NCI-H1105 (cell line): Measurements from ENCODE around the gene SRSF7.
"Not testable (repeated sequence)": the region's sequence is repeated elsewhere in the genome, so short reads cannot be mapped to it uniquely, and the experiment has no call there.

Source experiments
- DNase-seq: peaks from one replicate; lab custom pipeline; 2025; lab: John Stamatoyannopoulos, UW

The SRSF7 gene

DNA sequence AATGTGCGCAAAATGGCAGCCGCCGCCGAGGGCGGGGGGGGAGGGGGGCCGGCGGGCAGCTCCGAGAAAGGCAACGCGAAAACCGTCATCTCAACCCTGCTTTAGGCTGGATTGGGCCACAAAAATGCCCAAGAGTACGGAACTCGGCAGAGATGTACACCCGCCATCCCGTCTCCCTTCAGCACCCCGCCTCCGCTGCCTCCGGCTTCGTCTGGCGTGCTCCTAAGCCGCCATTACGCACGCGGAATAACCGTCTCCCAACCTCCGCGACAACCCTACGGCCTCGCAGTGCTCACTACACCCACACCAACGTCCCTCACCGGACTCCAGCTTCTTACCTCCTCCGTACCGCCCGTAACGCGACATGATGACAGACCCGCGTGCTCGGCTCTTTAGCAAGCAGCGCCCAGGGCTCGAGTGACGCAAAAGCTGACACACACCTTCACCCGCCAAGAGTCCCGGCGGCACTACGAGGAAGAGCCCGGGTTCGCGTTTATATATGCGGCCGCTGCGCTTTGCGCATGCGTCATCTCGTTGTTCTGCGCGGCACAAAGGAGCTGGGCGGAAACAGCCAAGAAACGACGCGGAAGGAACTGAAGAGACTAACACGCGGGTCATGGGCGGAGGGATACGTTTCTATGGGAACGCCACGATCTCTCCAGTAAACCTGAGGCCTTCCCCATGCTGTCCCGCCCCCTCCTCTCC is at the start of gene SRSF7:
Gene SRSF7, minus strand, starts transcription at position 471 of the 705 bp plus-strand sequence. Its CDS starts 105 bp downstream, at position 366.
- DNase-seq = peak; percentile 97

DNA sequence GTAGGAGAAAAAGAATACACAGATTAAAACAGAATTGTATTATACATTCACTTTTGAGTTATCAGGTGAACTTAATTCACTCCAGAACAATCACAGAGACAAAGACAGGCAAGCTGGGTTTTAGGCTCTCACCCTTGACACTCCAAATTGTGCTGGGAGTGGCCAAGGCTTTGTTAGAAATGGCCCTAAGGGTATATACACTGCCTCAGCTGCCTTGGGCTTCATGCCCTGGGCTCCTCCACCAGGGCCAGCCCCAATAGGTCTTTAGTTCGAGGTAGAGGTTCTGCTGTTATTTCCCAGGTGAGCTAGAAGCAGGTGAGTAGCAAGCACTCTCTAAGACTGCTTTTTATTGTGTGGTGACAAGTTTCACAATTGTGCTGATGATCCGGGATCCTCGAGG is 46.8 kb upstream of the SRSF7 start:
- no peak for DNase-seq

DNA sequence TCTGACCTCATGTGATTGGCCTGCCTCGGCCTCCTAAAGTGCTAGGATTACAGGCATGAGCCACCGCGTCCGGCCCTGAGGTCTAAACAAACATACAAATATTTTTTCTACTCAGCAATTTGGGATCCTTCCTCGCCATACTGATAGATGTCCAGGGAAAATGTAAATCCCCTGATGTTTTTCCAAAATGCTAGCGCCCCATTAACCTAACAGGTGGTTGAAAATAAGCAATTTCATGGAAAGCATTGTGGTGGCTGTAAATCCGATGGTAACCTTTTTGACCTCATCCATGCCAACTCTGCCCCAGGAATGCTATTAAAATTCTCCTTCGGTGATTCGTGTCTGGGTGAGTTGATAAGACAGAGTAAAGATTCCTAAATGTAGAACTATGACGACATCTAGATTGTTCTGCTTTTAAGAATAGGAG is 46.1 kb upstream of the SRSF7 start:
- DNase-seq = no peak

DNA sequence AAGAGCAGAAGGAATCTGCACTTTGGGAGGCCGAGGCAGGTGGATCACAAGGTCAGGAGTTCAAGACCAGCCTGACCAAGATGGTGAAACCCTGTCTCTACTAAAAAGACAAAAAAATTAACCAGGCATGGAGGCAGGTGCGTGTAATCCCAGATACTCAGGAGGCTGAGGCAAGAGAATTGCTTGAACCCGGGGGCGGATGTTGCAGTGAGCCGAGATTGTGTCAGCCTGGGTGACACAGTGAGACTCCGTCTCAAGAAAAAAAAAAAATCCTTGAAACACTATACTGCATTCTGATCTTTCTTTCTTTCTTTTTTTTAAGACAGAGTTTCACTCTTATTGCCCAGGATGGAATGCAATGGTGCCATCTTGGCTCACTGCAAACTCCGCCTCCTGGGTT is 43.9 kb upstream of the SRSF7 start:
- DNase-seq = not testable (repeated sequence)

DNA sequence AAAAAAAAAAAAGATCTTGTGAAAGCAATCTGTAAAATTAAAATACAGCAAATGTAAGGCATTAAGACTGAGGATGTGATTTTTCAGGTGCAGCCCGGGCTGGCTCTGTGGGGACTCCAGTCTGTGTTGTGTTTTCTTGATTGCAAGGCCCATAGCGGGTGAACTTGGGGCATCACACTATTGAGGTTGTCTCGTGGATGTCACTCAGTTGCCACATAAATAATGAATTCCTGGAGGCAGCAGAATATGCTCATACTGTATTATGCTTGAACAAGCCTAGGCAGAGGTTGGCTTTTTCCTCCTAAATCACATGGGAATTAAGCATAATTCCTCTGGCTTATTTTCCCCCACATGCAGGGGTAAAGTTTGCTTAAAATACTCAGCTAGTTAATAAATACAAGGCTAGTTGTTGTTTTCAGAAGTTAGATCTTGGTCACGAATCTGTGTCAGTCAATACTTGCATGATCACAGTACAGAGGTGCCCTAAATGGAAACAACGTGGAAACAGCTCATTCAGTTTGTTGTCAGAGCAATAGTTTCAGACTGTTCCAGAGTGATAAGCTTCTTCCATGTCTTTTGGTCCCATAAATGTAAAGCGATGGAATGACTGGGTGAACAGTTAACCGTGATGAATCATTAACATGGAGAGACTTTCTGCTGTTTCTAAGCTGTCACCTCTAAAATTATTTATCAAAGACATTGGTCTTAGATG is 43.2 kb upstream of the SRSF7 start:
- no peak for DNase-seq

DNA sequence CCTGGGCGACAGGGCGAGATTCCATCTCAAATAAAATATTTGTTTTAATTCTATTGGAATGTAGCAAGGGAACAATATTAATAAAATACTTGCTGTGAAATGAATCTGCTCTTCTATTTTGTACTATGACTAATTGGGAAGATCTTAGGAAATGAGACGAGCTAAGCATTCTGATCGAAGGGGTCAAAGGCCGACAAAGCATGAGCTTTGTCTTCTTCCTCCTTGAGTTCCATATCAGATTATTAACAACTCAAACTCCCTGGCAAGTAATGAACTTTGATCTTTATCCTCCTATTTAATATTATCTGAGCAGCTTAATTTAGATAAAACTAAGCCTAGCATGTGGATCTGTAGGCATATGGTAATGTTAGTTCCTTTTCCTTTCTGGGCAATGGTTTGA is 42.4 kb upstream of the SRSF7 start:
- no peak for DNase-seq

DNA sequence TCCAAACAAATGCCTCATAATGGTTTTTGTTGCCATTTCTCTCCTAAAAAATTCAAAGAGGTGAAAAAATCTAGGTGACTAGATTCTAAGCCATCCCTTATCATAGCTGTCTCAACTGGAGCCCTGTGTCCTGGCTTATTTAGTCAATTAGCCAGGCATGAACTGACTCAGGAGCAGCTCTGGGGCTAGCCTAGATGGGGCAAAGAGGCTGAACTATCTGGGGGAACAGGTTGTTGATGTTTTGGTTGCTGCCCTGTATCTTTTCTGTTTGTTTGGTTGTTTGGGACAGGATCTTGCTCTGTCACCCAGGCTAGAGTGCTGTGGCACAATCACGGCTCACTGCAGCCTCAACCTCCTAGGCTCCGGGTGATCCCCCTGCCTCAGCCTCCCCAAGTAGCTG is 41.6 kb upstream of the SRSF7 start:
- DNase-seq = no peak

DNA sequence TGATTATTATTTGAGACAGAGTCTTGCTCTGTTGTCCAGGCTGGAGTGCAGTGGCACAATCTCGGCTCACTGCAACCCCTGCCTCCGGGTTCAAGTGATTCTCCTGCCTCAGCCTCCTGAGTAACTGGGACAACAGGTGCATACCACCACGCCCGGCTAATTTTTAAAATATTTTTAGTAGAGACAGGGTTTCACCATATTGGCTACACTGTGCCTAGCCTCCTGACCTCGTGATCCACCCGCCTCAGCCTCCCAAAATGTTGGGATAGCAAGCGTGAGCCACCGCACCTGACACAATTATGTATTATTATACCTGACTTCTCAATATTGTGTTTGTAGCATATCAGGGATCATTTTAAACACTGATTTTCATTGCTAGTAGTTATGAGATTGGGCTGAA is 41.2 kb upstream of the SRSF7 start:
- DNase-seq = not testable (repeated sequence)

DNA sequence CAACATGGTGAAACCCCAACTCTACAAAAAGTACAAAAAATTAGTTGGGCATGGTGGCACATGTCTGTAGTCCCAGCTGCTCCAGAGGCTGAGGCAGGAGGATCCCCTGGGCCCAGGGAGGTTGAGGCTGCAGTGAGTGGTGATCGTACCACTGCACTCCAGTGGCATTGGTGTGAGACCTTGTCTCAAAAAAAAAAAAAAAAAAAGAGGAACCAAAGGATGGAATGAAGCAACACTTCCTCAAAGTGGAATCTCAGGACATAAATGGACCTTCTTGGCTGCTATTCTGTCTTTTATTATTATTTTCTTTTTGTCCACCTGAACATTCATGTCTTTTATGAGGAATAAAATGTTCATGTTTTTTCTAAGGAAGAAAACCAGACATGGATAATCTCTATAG is 40.6 kb upstream of the SRSF7 start:
- DNase-seq = no peak

DNA sequence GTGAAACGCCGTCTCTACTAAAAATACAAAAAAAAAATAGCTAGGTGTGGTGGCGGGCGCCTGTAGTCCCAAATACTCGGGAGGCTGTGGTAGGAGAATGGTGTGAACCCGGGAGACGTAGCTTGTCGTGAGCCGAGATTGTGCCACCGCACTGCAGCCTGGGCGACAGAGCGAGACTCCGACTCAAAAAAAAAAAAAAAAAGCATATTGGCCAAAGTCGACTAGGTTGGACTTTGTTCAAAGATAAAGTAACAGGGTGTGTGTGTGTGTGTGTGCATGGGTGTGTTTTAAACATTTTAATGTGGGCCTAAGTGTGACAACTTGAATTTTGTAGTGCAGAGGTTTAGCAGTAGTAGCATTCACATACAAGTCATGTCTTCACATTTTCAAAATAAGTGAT is 38.5 kb upstream of the SRSF7 start:
- no peak for DNase-seq

DNA sequence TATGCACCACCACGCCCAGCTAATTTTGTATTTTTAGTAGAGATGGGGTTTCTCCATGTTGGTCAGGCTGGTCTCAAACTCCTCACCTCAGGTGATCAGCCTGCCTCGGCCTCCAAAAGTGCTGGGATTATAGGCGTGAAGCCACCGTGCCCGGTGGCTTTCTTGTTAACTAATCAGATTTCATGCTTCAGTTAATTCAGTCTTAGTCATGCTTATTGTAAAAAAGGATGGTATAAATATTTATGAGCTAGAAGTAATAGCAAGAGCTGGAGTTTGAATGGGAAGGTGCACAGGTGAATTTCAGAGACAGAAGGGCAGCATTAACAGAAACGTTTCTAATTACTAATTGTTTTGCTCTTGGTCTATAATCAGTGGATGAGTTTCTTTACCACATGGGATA is 37.1 kb upstream of the SRSF7 start:
- no peak for DNase-seq

DNA sequence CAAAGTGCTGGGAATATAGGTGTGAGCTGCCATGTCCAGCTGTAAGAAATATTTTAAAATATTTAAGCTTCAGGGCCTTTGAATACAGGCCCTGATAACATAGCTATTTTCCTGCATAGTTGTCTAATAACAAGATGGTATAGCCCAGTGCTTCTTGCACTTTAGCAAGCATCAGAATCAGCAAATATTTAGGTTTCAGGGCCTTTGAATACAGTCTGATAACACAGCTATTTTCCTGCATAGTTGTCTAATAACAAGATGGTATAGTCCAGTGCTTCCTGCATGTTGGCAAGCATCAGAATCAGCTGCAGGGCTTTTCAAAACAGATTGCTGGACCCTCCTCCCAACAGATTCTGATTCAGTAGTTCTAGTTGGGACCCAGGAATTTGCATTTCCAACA is 32.4 kb upstream of the SRSF7 start:
- no peak for DNase-seq

DNA sequence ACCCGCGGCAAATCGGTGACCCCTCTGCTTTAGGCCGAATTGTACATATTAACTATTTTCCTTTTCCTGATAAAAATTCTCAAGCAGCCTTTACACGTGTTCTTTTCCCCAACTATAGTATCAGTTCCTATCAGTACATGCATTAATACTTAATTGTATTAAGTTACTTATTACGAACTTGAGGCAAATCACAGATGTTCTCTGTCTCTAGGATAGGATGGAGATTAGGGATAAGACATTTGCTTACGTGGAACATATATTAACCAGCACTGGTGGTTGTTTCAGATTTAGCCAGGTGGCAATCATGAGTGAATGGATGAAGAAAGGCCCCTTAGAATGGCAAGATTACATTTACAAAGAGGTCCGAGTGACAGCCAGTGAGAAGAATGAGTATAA is 27.5 kb upstream of the SRSF7 start:
- DNase-seq = no peak

DNA sequence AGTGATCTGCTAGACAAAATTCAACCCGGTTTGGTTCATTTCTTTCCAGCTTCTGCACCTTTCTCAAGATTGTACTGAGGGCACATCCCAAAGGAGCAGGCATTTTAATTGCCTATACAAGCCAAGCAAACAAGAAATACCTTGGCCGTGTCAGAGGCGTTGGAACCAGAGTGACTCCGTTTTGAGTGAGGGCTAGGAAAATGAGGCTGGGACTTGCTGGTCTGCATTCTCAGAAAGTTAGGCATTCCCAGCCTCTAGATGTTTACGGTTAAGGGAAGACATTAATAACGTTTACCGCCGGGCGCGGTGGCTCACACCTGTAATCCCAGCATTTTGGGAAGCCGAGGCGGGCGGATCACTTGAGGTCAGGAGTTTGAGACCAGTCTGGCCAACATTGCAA is 25.4 kb upstream of the SRSF7 start:
- DNase-seq = no peak

DNA sequence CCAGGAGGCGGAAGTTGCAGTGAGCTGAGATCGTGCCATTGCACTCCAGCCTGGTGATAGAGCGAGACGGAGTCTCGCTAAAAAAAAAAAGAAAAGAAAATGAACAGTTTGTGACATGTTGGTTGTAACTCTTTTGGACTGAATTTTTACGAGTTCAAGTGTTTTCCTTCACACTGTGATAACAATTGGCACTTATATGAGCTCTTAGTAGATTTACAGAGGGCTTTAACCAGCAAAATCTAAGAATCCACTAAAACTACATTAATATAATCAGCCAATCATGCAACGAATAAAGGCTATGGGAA is 24.7 kb upstream of the SRSF7 start:
- DNase-seq = no peak

DNA sequence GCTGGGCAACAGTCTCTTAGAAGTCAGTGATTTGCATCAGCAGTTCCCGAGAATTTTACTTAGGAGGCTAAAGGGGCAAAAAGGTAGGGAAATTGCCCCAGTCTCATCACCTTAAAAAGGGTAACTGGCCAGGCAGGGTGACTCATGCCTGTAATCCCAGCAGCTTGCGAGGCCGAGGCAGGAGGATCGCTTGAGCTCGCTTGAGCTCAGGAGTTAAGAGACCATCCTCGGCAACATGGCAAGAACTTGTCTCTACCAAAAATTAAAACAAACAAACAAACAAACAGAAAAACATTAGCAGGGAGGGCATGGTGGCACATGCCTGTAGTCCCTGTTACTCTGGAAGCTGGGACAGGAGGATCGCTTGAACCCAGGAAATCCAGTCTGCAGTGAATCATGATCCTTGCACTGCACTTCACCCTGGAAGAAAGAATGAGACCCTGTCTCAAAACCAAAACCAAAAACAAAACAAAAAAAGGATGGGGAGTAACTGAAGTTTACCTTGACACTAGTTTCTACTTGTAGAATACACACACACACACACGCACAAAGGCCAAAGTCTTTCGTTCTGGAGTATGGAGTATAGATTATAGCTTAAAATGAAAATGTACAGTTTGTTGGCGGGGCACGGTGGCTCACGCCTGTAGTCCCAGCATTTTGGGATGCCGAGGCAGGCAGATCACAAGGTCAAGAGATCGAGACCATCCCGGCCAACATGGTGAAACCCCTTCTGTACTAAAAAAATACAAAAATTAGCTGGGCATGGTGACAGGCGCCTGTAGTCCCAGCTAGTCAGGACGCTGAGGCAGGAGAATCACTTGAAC is 24.1 kb upstream of the SRSF7 start:
- no peak for DNase-seq

DNA sequence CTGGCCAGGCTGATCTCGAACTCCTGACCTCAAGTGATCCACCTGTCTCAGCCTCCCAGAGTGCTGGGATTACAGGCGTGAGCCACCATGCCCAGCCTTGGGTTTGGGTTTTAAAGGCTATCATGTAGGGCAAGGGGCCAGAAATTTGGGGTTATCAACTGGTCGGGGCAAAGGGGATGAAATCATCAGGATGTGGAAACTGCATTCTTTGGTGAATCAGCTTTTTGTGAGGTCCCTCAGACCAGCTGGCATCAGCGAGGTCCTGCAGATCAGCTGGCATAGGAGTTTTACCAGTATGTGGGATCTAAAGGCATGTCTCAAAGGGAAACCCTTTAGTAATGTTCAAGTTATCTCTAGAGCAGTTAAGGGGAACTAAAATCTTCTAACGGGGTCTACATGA is 20.5 kb upstream of the SRSF7 start:
- DNase-seq = no peak

DNA sequence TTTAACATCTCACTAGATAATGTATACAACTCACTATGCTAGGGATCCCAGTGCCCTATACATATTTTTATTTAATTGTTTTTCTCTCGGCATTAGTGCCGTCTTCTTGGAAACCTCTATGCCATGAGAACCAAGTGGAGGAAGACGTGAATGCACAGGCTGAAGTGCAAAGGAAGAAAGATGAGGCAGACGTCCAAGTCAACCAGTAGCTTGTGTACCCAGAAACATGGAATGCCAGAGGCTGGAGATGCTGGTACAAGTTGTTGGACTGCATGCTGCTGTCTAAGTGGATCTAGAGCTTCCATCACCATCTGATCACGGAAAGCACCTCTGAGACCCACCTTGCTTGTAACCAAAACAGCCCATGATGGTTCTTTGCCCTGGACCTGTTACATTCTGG is 14.4 kb upstream of the SRSF7 start:
- no peak for DNase-seq

DNA sequence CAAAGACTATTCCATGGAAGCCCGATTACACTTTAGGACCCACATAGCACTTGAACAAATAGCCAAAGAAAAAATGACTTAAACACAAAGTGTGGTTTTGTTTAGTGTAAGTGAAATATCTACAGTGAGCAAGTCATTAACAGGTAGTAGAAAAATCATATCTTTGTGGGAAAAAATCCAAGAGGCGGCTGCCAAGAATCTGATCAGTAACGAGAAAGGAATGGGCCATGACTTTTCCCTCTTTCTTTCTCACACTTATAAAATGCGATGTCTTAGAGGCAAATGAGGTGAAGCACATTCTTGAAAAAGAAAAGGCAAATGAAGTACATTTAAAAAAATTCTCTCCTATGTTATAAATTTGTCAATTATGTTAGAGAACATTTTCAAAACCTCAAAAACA is 14.0 kb upstream of the SRSF7 start:
- DNase-seq = no peak

DNA sequence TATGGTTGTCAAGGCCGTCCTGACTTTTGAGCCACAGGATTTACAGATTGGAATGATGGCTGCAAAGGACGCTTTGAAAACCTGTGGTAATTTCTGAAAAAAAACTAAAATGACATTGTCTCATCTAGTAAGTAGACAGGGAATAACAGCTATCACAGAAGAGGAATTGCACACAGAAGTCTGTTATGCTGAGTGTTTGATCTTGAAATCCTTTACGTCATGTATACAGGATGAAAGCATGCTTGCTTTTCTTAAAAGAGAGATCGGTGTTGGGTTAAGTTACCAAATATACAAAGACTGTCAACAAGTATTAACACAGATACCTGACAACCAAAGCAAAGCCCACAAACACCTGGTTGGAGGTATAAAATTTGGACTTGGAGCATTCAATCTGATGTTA is 12.6 kb upstream of the SRSF7 start:
- no peak for DNase-seq

DNA sequence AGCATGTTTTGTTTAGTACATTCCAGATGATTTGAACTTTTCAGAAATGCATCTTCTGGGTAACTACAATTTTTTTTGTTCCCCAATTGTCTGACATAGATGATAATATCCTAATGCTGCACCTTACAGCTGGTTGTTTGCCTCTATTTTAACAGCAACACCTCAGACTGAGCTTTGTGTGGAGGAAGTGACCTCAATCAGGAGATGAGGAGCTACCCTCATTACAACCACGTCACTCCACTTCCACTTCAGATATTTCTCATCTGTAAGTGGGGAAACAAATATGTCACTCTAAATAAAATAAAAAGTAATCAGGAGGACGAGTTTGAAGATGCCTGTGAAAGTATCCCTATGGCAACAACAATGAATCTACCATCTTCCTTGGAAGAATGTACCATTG is 12.1 kb upstream of the SRSF7 start:
- DNase-seq = no peak

DNA sequence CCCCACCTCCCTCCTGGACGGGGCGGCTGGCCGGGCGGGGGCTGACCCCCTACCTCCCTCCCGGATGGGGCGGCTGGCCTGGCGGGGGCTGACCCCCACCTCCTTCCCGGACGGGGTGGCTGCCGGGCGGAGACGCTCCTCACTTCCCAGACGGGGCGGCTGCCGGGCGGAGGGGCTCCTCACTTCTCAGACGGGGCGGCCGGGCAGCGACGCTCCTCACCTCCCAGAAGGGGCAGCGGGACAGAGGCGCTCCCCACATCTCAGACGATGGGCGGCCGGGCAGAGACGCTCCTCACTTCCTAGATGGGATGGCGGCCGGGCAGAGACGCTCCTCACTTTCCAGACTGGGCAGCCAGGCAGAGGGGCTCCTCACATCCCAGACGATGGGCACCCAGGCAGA is 4.7 kb upstream of the SRSF7 start:
- DNase-seq = not testable (repeated sequence)

DNA sequence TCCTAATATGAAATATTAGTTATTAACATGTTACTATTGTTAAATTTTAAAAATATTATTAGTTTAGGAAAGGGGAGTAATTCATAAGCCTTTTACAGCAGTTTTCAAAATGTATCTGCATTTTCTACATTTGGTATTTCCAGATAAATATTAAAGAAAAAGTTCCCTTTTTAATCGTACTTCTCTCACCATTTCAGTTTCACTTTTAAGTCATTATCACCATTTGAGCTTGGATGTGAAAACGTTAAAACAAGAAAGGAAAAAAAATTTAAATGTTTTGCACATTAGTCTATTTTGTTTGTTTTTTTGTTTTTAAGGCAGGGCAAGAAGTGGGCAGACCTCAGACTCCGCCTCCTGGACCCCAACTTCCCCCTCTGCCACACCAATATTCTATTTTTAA is 3.3 kb upstream of the SRSF7 start:
- no peak for DNase-seq
